Medulla oblongata (tissue), 1 donor: ENCODE measurements around the gene CAMTA1.

Experiments
- DNase-seq: peaks from one replicate; pipeline ENCODE4 v3.0.0-alpha.2; 2015; ENCODE audit errors: extremely low spot score

Gene CAMTA1

GRCh38 chr1:7450838-7451237, 665.6 kb downstream of the CAMTA1 start:
- DNase-seq: no peak

DNA sequence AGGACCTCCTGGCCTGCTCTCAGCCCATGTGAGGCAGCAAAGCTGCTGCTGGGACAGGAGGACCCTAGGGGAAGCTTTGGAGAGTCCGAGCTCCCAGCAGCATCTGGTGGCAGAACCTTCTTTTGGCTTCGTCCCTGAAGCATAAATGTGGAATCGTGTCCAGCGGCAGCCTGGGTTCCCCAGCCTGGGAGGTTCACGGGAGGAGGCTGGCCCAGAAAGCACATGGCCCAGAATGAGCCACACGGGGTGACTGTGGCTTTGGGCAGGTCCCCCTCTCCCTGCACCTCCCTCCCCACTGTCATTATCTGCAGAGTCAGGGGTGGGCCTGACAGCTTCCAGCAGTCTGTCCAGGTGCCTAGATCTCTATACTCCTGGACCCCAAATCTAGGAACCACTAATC, 667.8 kb downstream of the CAMTA1 start:
- DNase-seq: no peak

DNA sequence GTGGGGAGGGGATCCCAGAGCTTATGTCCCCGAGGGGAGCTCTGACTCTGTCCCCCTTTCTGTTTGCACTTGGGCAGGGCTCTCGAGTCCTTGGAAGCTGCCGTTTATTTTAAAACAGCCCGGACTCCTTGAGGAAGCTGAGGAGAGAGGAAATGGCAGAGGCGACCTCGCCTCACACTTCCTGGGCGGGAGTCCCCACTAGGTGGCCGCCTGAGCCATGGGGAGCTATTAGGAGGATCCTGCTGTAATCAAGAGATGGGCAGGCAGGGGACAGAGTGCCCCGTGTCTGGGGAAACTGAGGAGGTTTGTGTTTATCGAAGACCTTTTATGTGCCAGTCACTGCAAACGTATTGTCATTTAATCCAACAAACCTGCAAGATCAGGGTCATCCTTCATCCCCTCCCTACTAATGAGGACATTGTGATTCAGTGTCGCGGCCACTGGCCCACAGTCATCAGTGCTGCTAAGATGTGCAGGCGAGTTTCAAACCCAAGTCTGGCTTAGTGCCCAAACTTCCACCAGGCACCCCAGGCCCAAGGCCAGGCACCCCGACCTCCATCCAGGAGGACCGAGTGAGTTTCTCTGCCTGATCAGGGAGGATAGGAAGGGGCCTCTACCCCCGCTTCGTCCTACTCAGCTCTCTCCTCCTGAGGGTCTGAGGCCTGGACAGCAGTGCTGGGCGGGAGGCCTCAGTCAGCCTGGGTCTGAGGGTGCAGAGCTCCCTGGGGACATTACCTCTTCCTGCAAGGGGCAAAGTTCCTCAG, 669.0 kb downstream of the CAMTA1 start:
- peak; percentile 43 for DNase-seq

DNA sequence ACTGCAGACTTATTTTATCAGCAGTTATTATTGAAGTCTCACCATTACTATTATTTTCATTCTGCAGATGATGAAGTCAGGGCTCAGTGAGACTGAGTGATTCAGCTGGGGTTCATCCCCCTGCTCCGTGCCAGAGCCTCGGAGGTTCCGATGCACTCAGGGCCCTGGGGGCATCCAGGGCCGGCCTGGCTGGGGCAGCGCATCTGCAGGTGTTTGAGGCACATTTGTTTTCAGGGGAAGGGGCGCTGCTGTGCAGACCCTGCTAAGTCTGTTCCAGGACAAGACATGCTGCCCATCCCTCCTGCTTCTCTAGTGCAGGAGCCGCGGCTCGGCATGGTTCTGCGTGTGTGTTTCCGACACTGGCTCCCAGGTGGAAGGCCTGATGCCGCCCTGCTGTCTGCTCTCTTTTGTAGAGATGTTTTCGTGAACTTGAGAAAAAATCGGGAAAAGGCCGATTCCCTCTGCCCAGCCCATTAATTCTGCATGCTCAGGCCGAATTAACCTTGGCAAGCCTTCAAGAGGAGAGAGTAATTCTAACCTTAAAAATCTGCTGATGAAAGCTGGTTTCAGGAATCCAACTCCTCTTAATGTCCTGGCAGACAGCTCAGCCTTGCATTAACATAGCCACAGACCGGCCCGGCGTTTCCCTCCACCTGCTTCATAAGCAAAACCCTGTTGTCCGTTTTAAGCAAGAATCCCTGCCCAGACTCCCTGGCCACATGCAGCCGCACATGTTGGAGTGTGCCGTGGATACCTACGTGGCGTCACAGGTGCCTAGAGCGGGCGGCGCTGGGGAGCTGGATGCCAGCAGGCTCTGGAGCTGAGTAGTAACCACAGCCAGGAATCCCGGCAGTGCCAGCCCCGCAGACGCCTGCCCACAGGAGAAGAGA, 669.9 kb downstream of the CAMTA1 start:
- DNase-seq: peak; percentile 52

DNA sequence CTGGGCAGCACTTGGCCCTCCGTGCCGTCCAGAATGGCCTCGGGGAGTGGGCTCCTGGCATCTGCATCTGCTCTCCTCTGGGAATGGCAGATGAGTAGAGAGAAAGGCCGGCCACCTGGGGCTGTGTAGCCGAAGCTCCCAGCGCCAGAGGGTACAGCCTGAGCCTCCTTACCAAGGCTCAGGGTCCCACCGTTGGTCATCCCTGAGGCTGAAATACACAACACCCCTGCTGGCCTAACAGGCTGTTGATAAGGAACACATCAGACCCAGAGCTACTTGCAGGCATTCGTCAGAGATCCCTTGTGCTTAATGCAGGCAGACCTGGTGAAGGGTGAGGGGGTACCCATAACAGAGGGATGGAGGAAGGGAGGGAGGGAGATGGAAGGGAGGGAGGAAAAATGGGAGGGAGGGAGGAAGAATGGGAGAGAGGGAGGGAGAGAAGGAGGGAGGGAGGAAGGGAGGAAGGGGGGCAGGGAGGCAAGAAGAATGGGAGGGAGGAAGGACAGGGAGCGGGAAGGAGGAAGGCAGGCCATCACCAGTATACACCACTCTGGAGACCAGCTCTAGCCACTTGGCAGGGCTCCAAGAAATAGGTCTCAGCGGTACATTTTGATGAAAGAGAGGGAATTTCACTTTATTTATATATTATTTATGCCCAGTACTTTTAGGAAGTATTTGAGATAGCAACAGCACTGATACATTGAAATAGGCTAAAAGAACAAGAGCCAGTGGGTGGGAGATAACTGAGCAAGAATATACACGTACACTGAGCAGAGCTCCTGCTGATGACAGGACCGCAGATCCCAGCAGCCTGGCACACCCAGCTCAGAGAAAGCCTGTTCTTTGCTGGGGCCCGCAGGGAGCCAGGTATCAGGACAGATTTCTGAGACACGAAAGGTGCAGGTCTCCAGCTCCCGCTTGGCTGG, 670.8 kb downstream of the CAMTA1 start:
- no peak for DNase-seq

DNA sequence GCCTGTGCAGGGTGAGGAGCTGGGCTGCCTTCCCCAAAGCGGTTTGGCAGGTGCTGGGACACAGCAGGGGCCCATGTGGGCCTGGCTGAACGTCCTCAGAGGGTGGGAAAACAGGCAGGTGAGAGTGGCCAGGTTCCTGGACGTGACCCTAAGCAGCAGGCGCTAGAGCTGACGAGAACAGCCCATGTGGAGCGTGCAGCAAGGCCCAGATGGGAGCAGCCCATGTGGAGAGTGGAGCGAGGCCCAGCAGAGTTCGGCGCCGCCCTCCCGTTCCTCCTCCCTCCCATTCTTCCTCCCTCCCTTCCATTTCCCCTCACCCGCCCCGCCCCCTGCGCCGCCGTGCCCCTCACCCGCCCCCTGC, 671.4 kb downstream of the CAMTA1 start:
- no peak for DNase-seq

DNA sequence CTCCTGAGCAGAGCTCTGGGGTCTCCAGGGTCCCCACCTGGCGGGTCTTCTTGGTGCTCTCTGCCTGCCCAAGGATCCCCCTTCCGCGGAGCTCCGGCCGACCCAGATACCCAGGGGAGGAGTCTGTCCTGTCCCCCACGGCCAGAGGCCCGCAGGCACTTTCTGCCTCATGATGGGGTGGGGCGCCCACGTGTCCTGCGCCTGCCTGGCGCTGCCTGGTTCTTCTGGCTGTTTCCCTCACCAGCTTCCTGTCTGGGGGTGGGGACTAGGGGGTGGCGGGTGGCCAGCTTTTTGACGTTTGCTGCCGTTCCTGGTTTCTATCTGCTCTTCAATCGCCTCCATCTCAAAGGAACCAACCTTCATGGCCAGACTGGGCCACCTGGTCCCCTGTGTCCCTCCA, 672.6 kb downstream of the CAMTA1 start:
- DNase-seq: no peak

GRCh38 chr1:7458946-7459345, 673.7 kb downstream of the CAMTA1 start:
- DNase-seq: no peak

GRCh38 chr1:7459914-7460313, 674.7 kb downstream of the CAMTA1 start:
- no peak for DNase-seq

- DNase-seq: no peak
Observed at GRCh38 chr1:7460807-7461206, 675.6 kb downstream of the CAMTA1 start.

DNA sequence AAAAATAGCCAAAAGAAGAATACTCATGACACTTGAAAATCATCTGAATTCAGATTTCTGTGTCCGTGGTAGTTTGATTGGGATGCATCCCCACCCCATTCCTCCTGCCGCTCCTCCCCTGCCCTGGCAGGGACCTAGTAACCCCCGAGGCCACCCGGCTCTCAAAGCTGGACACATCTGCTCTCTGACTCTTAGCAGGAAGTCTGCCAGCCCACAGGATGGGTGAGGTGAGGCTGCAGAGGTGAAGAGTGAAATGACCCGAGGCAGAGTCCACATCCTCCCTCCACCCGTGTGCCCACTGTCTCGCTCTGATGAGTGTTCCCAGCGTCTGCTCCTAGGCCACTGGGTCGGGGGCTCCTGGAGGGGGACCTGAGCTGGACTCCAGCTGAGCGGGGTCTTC, 677.4 kb downstream of the CAMTA1 start:
- DNase-seq: no peak

DNA sequence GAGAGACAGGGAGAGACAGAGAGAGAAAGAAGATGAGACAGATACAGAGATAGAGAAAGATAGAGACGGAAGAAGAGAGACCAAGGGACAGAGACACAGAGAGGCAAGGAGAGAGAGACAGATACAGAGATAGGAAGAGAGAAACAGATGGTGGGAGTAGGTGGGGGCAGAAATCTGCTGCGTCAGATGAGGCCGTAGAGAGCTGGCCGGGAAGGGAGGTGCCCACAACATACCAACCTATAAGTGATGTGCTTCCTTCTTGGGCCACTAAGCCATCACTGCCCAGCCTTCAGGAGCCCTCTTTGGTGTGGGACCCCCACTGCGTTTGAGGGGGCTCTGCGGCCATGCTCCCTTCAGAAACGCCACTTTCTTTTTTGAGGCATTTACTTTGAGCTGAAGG, 678.3 kb downstream of the CAMTA1 start:
- DNase-seq: no peak

GRCh38 chr1:7464736-7465135, 679.5 kb downstream of the CAMTA1 start:
- DNase-seq: no peak

GRCh38 chr1:7467476-7468175, 682.4 kb downstream of the CAMTA1 start:
- no peak for DNase-seq

DNA sequence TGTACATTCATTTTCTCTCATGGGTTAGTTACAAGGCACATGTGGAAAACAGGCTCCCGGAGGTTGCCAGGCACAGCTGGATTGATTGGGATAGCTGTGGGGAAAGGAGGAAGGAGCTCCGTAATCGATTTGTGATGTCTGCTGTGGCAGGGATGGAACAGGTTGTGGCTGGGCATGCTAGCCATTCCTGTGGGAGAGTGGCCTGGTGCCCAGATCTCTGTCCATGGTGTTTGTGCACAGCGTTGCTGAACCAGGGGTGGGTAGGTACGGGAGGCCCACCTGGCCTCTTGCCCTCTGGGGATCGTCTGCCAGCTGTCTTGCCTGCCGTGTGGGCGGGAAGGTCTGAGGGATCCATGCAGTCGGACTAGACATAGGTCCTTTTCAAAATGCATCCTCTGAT, 683.0 kb downstream of the CAMTA1 start:
- DNase-seq: no peak

GRCh38 chr1:7469255-7469938, 684.1 kb downstream of the CAMTA1 start:
- DNase-seq: no peak

GRCh38 chr1:7470904-7471638, 685.8 kb downstream of the CAMTA1 start:
- no peak for DNase-seq

GRCh38 chr1:7471836-7472235, 686.6 kb downstream of the CAMTA1 start:
- no peak for DNase-seq

GRCh38 chr1:7473223-7474142, 688.2 kb downstream of the CAMTA1 start:
- DNase-seq: no peak
